ENCODE results near the gene GNB5.

Gene GNB5

GRCh38 chr15:52218816-52219215, 27.6 kb upstream of the GNB5 start:
- no peak for TF ChIP-seq GATA3 (IDR thresholded peaks at IDR 0.05; ENCODE audit: low read depth, low read length)
- TF ChIP-seq GATA2 (IDR thresholded peaks at IDR 0.05; ENCODE audit: low read depth, low read length), result no peak

- TF ChIP-seq GATA2 (IDR thresholded peaks at IDR 0.05; ENCODE audit: low read depth, low read length) (no peak), GATA3 (IDR thresholded peaks at IDR 0.05; ENCODE audit: low read depth, low read length) (no peak)
Measured at GRCh38 chr15:52218371-52218770, 27.2 kb upstream of the GNB5 start.

- TF ChIP-seq GATA2 (IDR thresholded peaks at IDR 0.05; ENCODE audit: low read depth, low read length), result no peak
- no peak for TF ChIP-seq GATA3 (IDR thresholded peaks at IDR 0.05; ENCODE audit: low read depth, low read length)
Measured at GRCh38 chr15:52217186-52217585, 26.0 kb upstream of the GNB5 start.

GRCh38 chr15:52214553-52214952, 23.4 kb upstream of the GNB5 start:
- no peak for TF ChIP-seq GATA3 (IDR thresholded peaks at IDR 0.05; ENCODE audit: low read depth, low read length)

- TF ChIP-seq GATA3 (IDR thresholded peaks at IDR 0.05; ENCODE audit: low read depth, low read length) (no peak), GATA2 (IDR thresholded peaks at IDR 0.05; ENCODE audit: low read depth, low read length) (no peak)
Measured at GRCh38 chr15:52213206-52213605, 22.0 kb upstream of the GNB5 start.

GRCh38 chr15:52208306-52208946, 17.2 kb upstream of the GNB5 start:
- TF ChIP-seq GATA2 (IDR thresholded peaks at IDR 0.05; ENCODE audit: low read depth, low read length) (no peak), GATA3 (IDR thresholded peaks at IDR 0.05; ENCODE audit: low read depth, low read length) (no peak)

GRCh38 chr15:52207191-52207590, 16.0 kb upstream of the GNB5 start:
- TF ChIP-seq GATA2 (IDR thresholded peaks at IDR 0.05; ENCODE audit: low read depth, low read length), result no peak
- TF ChIP-seq GATA3 (IDR thresholded peaks at IDR 0.05; ENCODE audit: low read depth, low read length), result no peak

GRCh38 chr15:52206446-52206845, 15.3 kb upstream of the GNB5 start:
- TF ChIP-seq GATA2 (IDR thresholded peaks at IDR 0.05; ENCODE audit: low read depth, low read length) (no peak), GATA3 (IDR thresholded peaks at IDR 0.05; ENCODE audit: low read depth, low read length) (no peak)

GRCh38 chr15:52204657-52205056, 13.5 kb upstream of the GNB5 start:
- TF ChIP-seq GATA2 (IDR thresholded peaks at IDR 0.05; ENCODE audit: low read depth, low read length), result no peak
- no peak for TF ChIP-seq GATA3 (IDR thresholded peaks at IDR 0.05; ENCODE audit: low read depth, low read length)

GRCh38 chr15:52200831-52201365, 9.7 kb upstream of the GNB5 start:
- TF ChIP-seq GATA2 (IDR thresholded peaks at IDR 0.05; ENCODE audit: low read depth, low read length) (no peak), GATA3 (IDR thresholded peaks at IDR 0.05; ENCODE audit: low read depth, low read length) (no peak)

GRCh38 chr15:52199271-52199670, 8.1 kb upstream of the GNB5 start:
- TF ChIP-seq GATA3 (IDR thresholded peaks at IDR 0.05; ENCODE audit: low read depth, low read length), result no peak
- TF ChIP-seq GATA2 (IDR thresholded peaks at IDR 0.05; ENCODE audit: low read depth, low read length), result no peak

- TF ChIP-seq GATA2 (IDR thresholded peaks at IDR 0.05; ENCODE audit: low read depth, low read length) (no peak), GATA3 (IDR thresholded peaks at IDR 0.05; ENCODE audit: low read depth, low read length) (no peak)
Measured at GRCh38 chr15:52196891-52197290, 5.7 kb upstream of the GNB5 start.

GRCh38 chr15:52193791-52194190, 2.6 kb upstream of the GNB5 start:
- TF ChIP-seq GATA3 (IDR thresholded peaks at IDR 0.05; ENCODE audit: low read depth, low read length) (no peak), GATA2 (IDR thresholded peaks at IDR 0.05; ENCODE audit: low read depth, low read length) (no peak)

GRCh38 chr15:52193321-52193720, 2.1 kb upstream of the GNB5 start:
- TF ChIP-seq GATA3 (IDR thresholded peaks at IDR 0.05; ENCODE audit: low read depth, low read length) (no peak), GATA2 (IDR thresholded peaks at IDR 0.05; ENCODE audit: low read depth, low read length) (no peak)

GRCh38 chr15:52186651-52187486, 4.3 kb downstream of the GNB5 start:
- no peak for TF ChIP-seq GATA3 (IDR thresholded peaks at IDR 0.05; ENCODE audit: low read depth, low read length)
- TF ChIP-seq GATA2 (IDR thresholded peaks at IDR 0.05; ENCODE audit: low read depth, low read length), result no peak

All from SH-SY5Y (cell line).